AG08396 (cell line): ENCODE data around the gene NT5C3A.
"Not testable (repeated sequence)": the region's sequence is repeated elsewhere in the genome, so short reads cannot be mapped to it uniquely, and the experiment has no call there.

Experiments used
- DNase-seq: peaks from one replicate; pipeline ENCODE4 v3.0.0; 2012; ENCODE audit warnings: low spot score, mixed read lengths

The NT5C3A gene

GRCh38 chr7:33041631-33042428 lies 20.7 kb downstream of the NT5C3A start:
- no peak for DNase-seq

GRCh38 chr7:33040803-33041516 lies 21.6 kb downstream of the NT5C3A start:
- DNase-seq = no peak

DNA sequence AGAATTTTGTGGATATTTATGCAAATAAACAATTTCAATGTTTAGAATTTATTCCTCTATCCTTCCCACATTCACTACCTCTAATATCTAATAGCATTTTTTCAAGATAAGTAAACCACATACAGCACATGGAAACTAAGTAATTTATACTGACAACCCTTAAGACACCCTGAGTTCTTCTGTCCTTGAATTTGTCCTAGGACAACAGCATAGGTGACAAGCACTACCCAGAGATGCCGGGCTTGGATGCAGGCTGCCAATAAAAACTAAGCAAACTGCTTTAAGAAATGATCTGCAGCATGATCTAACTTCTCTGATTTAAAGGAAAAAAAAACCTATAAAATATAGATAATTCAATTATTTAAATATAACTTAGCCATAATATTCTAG lies 22.7 kb downstream of the NT5C3A start:
- DNase-seq = no peak

GRCh38 chr7:33039257-33039902 lies 23.2 kb downstream of the NT5C3A start:
- no peak for DNase-seq

DNA sequence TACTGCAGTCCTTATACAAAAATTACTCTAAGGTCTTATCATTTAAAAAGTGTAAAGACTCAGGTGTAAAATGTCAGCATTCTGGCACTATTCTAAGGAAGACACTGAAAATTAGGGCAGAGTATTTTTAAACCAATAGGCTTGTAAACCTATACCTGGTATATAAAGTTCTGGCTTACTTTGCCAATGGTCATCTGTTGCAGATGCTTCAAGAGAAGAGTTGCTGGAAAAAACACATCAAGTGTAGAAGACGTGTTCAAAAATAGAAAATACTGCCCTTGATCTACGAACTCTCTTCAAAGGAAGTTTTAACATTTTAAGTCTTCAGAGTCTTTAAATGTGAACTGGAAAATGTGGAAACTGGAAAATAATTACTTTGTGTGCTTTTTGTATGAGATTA lies 23.9 kb downstream of the NT5C3A start:
- no peak for DNase-seq

DNA sequence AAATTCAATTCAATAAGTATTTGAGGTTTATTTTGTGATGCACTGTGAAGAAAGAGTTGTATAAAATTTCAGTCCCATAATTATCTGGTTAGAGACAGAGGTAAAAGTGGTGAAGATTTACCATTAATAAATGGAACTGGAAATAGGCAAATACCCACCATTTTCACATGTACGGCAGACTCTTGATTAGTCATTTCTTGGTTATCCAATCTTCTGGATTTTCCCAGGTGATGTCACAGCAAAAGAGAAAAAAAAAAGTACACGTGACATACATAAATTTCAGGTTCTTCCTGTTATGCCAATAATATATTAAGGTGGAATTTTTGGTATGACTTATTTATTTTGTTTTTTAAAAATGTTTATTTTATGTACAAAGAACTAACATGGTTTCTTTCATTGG lies 26.8 kb downstream of the NT5C3A start:
- DNase-seq = no peak

DNA sequence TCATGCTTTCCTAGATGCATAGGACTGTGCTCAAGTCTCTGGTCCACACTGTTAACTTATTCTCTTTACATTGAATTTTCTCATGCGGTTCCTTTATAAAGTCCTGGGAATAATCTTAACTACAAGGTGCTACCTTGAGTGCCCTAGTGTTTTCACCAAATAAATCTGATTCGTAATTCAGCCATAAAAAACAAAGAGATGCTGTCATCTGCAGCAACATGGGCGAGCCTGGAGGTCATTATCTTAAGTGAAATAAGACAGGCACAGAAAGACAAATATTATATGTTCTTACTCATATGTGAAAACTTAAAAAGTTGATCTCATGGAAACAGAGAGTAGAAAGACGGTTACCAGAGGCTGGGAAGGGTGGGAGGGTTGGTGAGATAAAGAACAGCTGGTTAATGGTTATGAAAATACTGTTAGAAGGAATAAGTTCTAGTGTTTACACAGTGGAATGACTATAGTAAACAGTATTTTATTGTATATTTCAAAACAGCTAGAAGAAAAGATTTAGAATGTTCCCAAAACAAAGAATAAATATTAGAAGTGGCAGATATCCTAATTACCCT lies 38.3 kb downstream of the NT5C3A start:
- no peak for DNase-seq

- no peak for DNase-seq
Measured at GRCh38 chr7:33012364-33012763, 50.2 kb downstream of the NT5C3A start.

GRCh38 chr7:33009734-33010133 lies 52.8 kb downstream of the NT5C3A start:
- DNase-seq = no peak

GRCh38 chr7:33005690-33006089 lies 56.9 kb downstream of the NT5C3A start:
- not testable (repeated sequence) for DNase-seq

GRCh38 chr7:33005193-33005592 lies 57.4 kb downstream of the NT5C3A start:
- DNase-seq = not testable (repeated sequence)

DNA sequence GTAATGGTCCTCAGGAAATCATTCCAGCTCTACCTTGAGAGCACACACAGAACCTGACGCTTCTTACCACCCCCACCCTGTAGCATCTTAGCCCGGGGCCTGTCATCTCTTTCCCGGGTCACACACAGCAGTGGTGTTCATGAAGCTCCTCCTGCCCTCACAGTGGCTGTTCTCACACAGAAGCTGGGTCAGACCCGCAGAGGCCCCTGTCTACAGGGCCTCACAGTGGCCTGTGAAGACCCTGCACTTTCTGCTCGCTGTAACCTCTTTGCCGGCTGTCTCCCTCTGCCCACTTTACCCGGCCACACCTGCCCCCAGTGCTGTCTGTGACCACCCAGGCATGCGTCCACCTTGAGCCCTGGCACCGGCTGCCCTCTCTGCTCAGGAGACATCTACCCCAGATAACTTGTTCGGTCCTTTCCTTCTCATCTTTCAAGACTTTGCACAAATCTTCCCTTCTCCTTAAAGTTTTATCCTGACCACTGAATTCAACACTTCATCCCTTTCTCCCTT lies 58.4 kb downstream of the NT5C3A start:
- DNase-seq = not testable (repeated sequence)

DNA sequence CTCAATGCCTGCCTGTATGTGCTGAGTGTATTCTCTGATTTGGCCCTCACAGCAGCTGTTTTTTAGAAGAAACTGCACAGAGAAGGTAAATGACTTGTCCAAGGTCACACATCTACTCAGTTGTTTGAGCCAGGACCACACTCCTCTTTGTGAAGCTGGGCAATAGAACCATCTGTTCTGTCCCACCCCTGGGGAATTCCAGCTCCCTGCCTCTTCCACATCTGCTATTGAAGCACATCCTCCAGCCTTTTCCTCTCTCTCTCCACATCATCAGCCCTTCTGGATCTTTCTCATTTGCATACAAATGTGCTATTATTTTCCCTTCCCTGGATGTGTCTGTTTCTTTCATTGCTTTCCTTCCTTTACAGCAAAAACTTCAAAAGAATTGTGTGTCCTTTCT lies 59.5 kb downstream of the NT5C3A start:
- not testable (repeated sequence) for DNase-seq

- DNase-seq = not testable (repeated sequence)
Measured at GRCh38 chr7:32999380-32999779, 63.2 kb downstream of the NT5C3A start.

- DNase-seq = not testable (repeated sequence)
Measured at GRCh38 chr7:32998361-32999171, 64.0 kb downstream of the NT5C3A start.

GRCh38 chr7:32997956-32998355 lies 64.6 kb downstream of the NT5C3A start:
- DNase-seq = not testable (repeated sequence)

- not testable (repeated sequence) for DNase-seq
Measured at GRCh38 chr7:32992750-32993149, 69.8 kb downstream of the NT5C3A start.

GRCh38 chr7:32991975-32992700 lies 70.4 kb downstream of the NT5C3A start:
- DNase-seq = not testable (repeated sequence)

DNA sequence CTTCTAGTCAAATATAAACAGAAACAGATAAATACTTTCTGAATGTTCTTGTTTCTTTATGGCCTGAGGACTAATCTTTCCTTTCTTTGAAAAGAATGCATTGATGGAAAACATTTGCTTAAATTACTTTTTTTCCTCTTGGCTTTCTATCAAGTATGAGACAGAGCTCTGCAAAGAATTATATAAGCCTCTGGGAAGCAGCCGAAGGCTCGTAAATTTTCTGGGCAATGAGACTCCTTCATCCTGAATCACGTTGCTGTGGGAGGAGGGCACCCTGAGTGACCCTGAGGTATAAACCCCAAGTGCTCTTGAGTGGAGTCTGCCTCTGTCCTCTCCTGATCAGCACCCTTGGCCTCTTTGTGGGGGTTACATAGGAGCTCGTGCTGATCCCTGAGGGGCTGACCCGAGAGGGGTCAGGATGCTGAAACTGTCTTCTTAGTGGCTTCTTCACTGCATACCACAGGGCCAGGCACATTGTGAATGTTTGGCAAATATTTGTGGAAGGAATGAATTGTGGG lies 71.4 kb downstream of the NT5C3A start:
- DNase-seq = peak; percentile 14

- DNase-seq = not testable (repeated sequence)
Measured at GRCh38 chr7:32988148-32988547, 74.4 kb downstream of the NT5C3A start.
